CD4-positive, alpha-beta memory T cell (primary cell): ENCODE measurements around the gene CMPK1. TPM values are rescaled to one million over a fixed set of nuclear protein-coding genes. Genes with fewer than 3 reads are reported as not detected.

Experiments used
- CTCF ChIA-PET: fragments of 350-600 bp; sonication (Branson Sonifier 250); formaldehyde crosslinking; loops from one replicate; lab custom pipeline; 2021; ENCODE audit warnings: inconsistent platforms; ENCODE audit not compliant: partially characterized antibody; lab: Charles Lee
- POLR2A ChIA-PET: fragments of 350-600 bp; sonication (Branson Sonifier 250); formaldehyde crosslinking; loops from one replicate; lab custom pipeline; 2021; ENCODE audit not compliant: partially characterized antibody; lab: Charles Lee
- DNase-seq, 5 donors: peaks; one replicate each; pipeline versions ENCODE4 v3.0.0 to v3.0.0-alpha.2; 2020 to 2022; ENCODE audit warnings: mixed read lengths in 1 of 5
- H3K27ac ChIP-seq: one replicate; pipeline ENCODE4 v1.7.0; 2013; ENCODE audit warnings: low read depth, low read length
- H3K27me3 ChIP-seq: 2 replicates; pipeline ENCODE4 v1.7.0; 2013; ENCODE audit warnings: mild to moderate bottlenecking, low read length, moderate library complexity; ENCODE audit not compliant: insufficient read depth
- H3K36me3 ChIP-seq: 2 replicates; pipeline ENCODE4 v1.7.0; 2013; ENCODE audit warnings: mild to moderate bottlenecking, low read length, moderate library complexity; ENCODE audit not compliant: insufficient read depth
- H3K4me1 ChIP-seq: 2 replicates; pipeline ENCODE4 v1.7.0; 2013; ENCODE audit warnings: mild to moderate bottlenecking, low read length, moderate library complexity; ENCODE audit not compliant: insufficient read depth
- H3K4me3 ChIP-seq, 2 donors: one replicate each; pipeline ENCODE4 v1.7.0; 2013; ENCODE audit warnings: low read length in 2 of 2, mild to moderate bottlenecking in 1 of 2
- H3K9me3 ChIP-seq, 2 donors: one replicate each; pipeline ENCODE4 v1.7.0; 2013; ENCODE audit warnings: low read length in 2 of 2, control low read depth in 1 of 2; ENCODE audit not compliant: control insufficient read depth in 1 of 2
- H3K27ac Mint-ChIP-seq, 7 donors: one replicate each; pipeline ENCODE4 v1.8.0; 2020 to 2021; ENCODE audit warnings: mixed read lengths in 7 of 7, mild to moderate bottlenecking in 6 of 7, inconsistent platforms in 3 of 7, moderate library complexity in 3 of 7
- H3K27me3 Mint-ChIP-seq, 2 donors: one replicate each; pipeline ENCODE4 v1.8.0; 2020 to 2021; ENCODE audit warnings: mixed read lengths in 2 of 2
- H3K36me3 Mint-ChIP-seq, 2 donors: one replicate each; pipeline ENCODE4 v1.8.0; 2020 to 2021; ENCODE audit warnings: mixed read lengths in 2 of 2, inconsistent platforms in 1 of 2, mild to moderate bottlenecking in 1 of 2
- H3K4me1 Mint-ChIP-seq, 4 donors: one replicate each; pipeline ENCODE4 v1.8.0; 2020 to 2021; ENCODE audit warnings: mixed read lengths in 4 of 4, mild to moderate bottlenecking in 1 of 4
- H3K4me3 Mint-ChIP-seq, 8 donors: one replicate each; pipeline ENCODE4 v1.8.0; 2020 to 2021; ENCODE audit warnings: mixed read lengths in 8 of 8, mild to moderate bottlenecking in 7 of 8, moderate library complexity in 6 of 8, inconsistent platforms in 3 of 8
- H3K9me3 Mint-ChIP-seq, 8 donors: one replicate each; pipeline ENCODE4 v1.8.0; 2020 to 2021; ENCODE audit warnings: mixed read lengths in 8 of 8, mild to moderate bottlenecking in 5 of 8, inconsistent platforms in 3 of 8, moderate library complexity in 1 of 8
- intact Hi-C: fragments of 100-400 bp; cut with micrococcal nuclease; formaldehyde crosslinking; loops from one replicate; pipeline ENCODE4 v1.15.1; 2023
- polyA plus RNA-seq, 2 donors: library from polyadenylated mRNA; unstranded; fragments of 300-500 nt; fragmentation: Illumina TruSeq; gene quantifications; one replicate each; pipeline ENCODE4 v1.2.3, GENCODE V29; 2021
- total RNA-seq, 2 experiments: library from RNA; stranded (reverse); gene quantifications; one replicate each; pipeline ENCODE4 v1.2.3, GENCODE V29; 2021

Gene CMPK1
- total and polyA plus RNA-seq, 4 experiments from 2014 or later, result 152 to 216 (median 166) TPM

DNA sequence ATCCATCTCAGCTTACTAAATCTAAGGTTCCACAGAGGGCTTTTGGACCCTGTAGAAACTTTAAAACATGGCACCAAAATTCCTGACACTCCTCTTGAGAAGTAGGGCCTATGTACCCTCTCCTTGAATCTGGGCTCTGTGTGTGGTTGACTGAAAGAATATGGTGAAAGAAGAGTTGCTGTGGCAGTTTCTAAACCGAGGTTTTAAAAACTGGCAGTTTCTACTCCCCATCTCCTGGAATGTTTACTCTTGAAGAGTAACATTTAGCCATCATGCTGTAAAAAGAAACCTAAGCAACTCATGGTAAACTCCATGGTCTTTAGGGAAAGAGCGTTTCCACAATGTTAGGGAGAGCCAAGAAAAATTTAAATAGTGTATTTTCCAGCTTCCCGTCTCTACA is 4.6 kb upstream of the CMPK1 start:
- H3K4me3 Mint-ChIP-seq, result no peak overlapping the region
- peaks cover 0 to 3% (median 0%) of the 10 kb centered on the region in 4 donors for H3K4me1 Mint-ChIP-seq
- ChIA-PET CTCF (interaction anchor here (1.2 to 1.9 kb wide), 2 partner anchors 11 to 15 kb away, joined by 3 to 5 read pairs; partner anchors contain the start of gene STIL), POLR2A (no interaction called here)
- Histone ChIP-seq H3K9me3 (no peaks in the 10 kb centered on the region), H3K27ac (no peak overlapping the region), H3K36me3 (no peaks in the 10 kb centered on the region), H3K27me3 (no peaks in the 10 kb centered on the region), H3K4me3 (no peak overlapping the region), H3K4me1 (peaks cover 13% of the 10 kb centered on the region)
- no peaks in the 10 kb centered on the region for H3K9me3 Mint-ChIP-seq
- no peaks in the 10 kb centered on the region for H3K27me3 Mint-ChIP-seq
- no peak overlapping the region for H3K27ac Mint-ChIP-seq
- intact Hi-C loops, result no loop called here
- DNase-seq, result no peak
- H3K36me3 Mint-ChIP-seq, result no peaks in the 10 kb centered on the region

DNA sequence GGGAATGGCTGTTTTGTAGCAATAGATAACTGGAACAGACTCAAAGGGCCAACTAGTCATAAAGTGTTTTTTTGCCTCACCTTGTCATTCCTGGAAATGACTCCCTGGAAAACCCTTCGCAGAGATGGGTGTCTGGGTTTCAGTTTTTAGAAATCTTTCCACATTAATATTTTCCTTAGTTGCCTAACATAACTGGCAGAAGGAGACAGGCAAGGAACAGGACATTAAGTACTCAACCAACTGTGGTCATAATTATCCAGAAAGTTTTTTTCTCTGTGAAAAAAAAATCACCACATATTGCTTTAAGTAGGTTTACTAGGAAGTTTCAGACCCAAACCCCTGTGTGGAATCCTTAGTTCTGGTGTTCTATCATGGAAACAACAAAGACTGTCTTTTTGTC is 3.4 kb upstream of the CMPK1 start:
- no peak for DNase-seq
- ChIA-PET POLR2A (interaction anchor here (1.0 kb wide), 1 partner anchor 16 kb away, joined by 4 read pairs; the partner anchor contains the start of gene STIL), CTCF (no interaction called here)
- Histone ChIP-seq H3K36me3 (no peaks in the 10 kb centered on the region), H3K4me3 (no peak overlapping the region), H3K9me3 (no peaks in the 10 kb centered on the region), H3K27ac (no peak overlapping the region), H3K4me1 (peaks cover 20% of the 10 kb centered on the region), H3K27me3 (no peaks in the 10 kb centered on the region)
- Mint-ChIP-seq H3K4me1 (peaks cover 5 to 11% (median 8%) of the 10 kb centered on the region in 4 donors), H3K4me3 (no peak overlapping the region), H3K27me3 (no peaks in the 10 kb centered on the region), H3K9me3 (no peaks in the 10 kb centered on the region), H3K36me3 (peaks cover 0 to 6% of the 10 kb centered on the region in 2 donors), H3K27ac (no peak overlapping the region)
- intact Hi-C loops, result loop anchor here (10.0 kb wide), 1 partner anchor 615 kb away; the partner anchor contains the start of gene EFCAB14

- peaks cover 0 to 6% of the 10 kb centered on the region in 2 donors for H3K36me3 Mint-ChIP-seq
- CTCF ChIA-PET, result interaction anchor here (1.5 to 2.5 kb wide), 5 partner anchors 9 to 138 kb away, joined by 3 to 13 read pairs (median 5); partner anchors contain the start of gene STIL
- peaks cover 7 to 18% (median 13%) of the 10 kb centered on the region in 4 donors for H3K4me1 Mint-ChIP-seq
- intact Hi-C loops, result loop anchor here (10.0 kb wide), 1 partner anchor 617 kb away; the partner anchor contains the start of gene EFCAB14
- no peak for DNase-seq
- no peaks in the 10 kb centered on the region for H3K27me3 ChIP-seq
- POLR2A ChIA-PET, result interaction anchor here (3.7 kb wide), 1 partner anchor 17 kb away, joined by 65 read pairs; the partner anchor contains the start of gene STIL
- no peaks in the 10 kb centered on the region for H3K9me3 ChIP-seq
- H3K9me3 Mint-ChIP-seq, result no peaks in the 10 kb centered on the region
- H3K4me3 Mint-ChIP-seq, result peak overlapping the region in 4 of 8 donors; percentile 25 to 63 (median 52)
- peak overlapping the region in 4 of 7 donors; percentile 66 to 87 (median 77) for H3K27ac Mint-ChIP-seq
- H3K27me3 Mint-ChIP-seq, result no peaks in the 10 kb centered on the region
- no peak overlapping the region for H3K27ac ChIP-seq
- H3K4me3 ChIP-seq, result no peak overlapping the region
- no peaks in the 10 kb centered on the region for H3K36me3 ChIP-seq
- peaks cover 35% of the 10 kb centered on the region for H3K4me1 ChIP-seq
Measured at GRCh38 chr1:47331875-47332274, 1.7 kb upstream of the CMPK1 start.

GRCh38 chr1:47332779-47333577 is 612 bp upstream of the CMPK1 start:
- peak overlapping the region; percentile 73 to 99 for H3K4me3 ChIP-seq
- no peaks in the 10 kb centered on the region for H3K27me3 ChIP-seq
- Mint-ChIP-seq H3K27ac (no peak overlapping the region), H3K9me3 (no peaks in the 10 kb centered on the region), H3K27me3 (no peaks in the 10 kb centered on the region), H3K36me3 (peaks cover 0 to 6% of the 10 kb centered on the region in 2 donors), H3K4me1 (peaks cover 7 to 19% (median 13%) of the 10 kb centered on the region in 4 donors), H3K4me3 (no peak overlapping the region)
- no peaks in the 10 kb centered on the region for H3K36me3 ChIP-seq
- ChIA-PET POLR2A (interaction anchor here (0.7 to 3.7 kb wide), 9 partner anchors 9 to 105 kb away, joined by 3 to 65 read pairs (median 4); partner anchors contain the start of genes FOXD2 and STIL), CTCF (interaction anchor here (0.7 to 2.5 kb wide), 10 partner anchors 10 to 139 kb away, joined by 3 to 13 read pairs (median 6); partner anchors contain the start of genes FOXD2 and STIL)
- no peak for DNase-seq
- peak overlapping the region; percentile 88 for H3K27ac ChIP-seq
- intact Hi-C loops, result loop anchor here (10.0 kb wide), 1 partner anchor 618 kb away; the partner anchor contains the start of gene EFCAB14
- no peaks in the 10 kb centered on the region for H3K9me3 ChIP-seq
- peaks cover 38% of the 10 kb centered on the region for H3K4me1 ChIP-seq

- peak overlapping the region; percentile 91 to 94 (median 93) for H3K4me3 Mint-ChIP-seq
- H3K27ac Mint-ChIP-seq, result peak overlapping the region in 6 of 7 donors; percentile 90 to 96 (median 92)
- peak overlapping the region; percentile 88 for H3K27ac ChIP-seq
- no peaks in the 10 kb centered on the region for H3K36me3 ChIP-seq
- CTCF ChIA-PET, result interaction anchor here (0.7 to 2.5 kb wide), 9 partner anchors 11 to 115 kb away, joined by 3 to 13 read pairs (median 6); partner anchors contain the start of genes FOXD2 and STIL
- no peaks in the 10 kb centered on the region for H3K9me3 ChIP-seq
- peaks cover 0 to 6% of the 10 kb centered on the region in 2 donors for H3K36me3 Mint-ChIP-seq
- peak; percentile 74 to 85 (median 79) for DNase-seq
- no peaks in the 10 kb centered on the region for H3K27me3 ChIP-seq
- POLR2A ChIA-PET, result interaction anchor here (0.6 to 3.7 kb wide), 10 partner anchors 8 to 104 kb away, joined by 3 to 65 read pairs (median 4); partner anchors contain the start of genes FOXD2 and STIL
- intact Hi-C loops, result loop anchor here (1.0 to 10.0 kb wide), 4 partner anchors 20 to 619 kb away; partner anchors contain the start of genes EFCAB14 and STIL
- H3K27me3 Mint-ChIP-seq, result no peaks in the 10 kb centered on the region
- H3K4me3 ChIP-seq, result peak overlapping the region; percentile 86 to 99
- H3K9me3 Mint-ChIP-seq, result no peaks in the 10 kb centered on the region
- H3K4me1 Mint-ChIP-seq, result peaks cover 10 to 28% (median 15%) of the 10 kb centered on the region in 4 donors
- peaks cover 40% of the 10 kb centered on the region for H3K4me1 ChIP-seq
Measured at GRCh38 chr1:47333922-47334764, 553 bp downstream of the CMPK1 start.

GRCh38 chr1:47334765-47335435 is 1.3 kb downstream of the CMPK1 start:
- H3K4me3 Mint-ChIP-seq, result peak overlapping the region; percentile 91 to 94 (median 93)
- H3K27ac ChIP-seq, result peak overlapping the region; percentile 88
- H3K9me3 Mint-ChIP-seq, result no peaks in the 10 kb centered on the region
- no peak for DNase-seq
- ChIA-PET POLR2A (interaction anchor here (0.6 to 3.7 kb wide), 4 partner anchors 17 to 103 kb away, joined by 3 to 65 read pairs (median 10); partner anchors contain the start of genes FOXD2 and STIL), CTCF (interaction anchor here (1.5 to 2.0 kb wide), 2 partner anchors 28 to 103 kb away, joined by 3 to 12 read pairs; partner anchors contain the start of gene FOXD2)
- H3K27ac Mint-ChIP-seq, result peak overlapping the region in 6 of 7 donors; percentile 90 to 96 (median 92)
- intact Hi-C loops, result loop anchor here (1.0 to 10.0 kb wide), 4 partner anchors 21 to 620 kb away; partner anchors contain the start of genes EFCAB14 and STIL
- peaks cover 0 to 6% of the 10 kb centered on the region in 2 donors for H3K36me3 Mint-ChIP-seq
- H3K36me3 ChIP-seq, result no peaks in the 10 kb centered on the region
- no peaks in the 10 kb centered on the region for H3K9me3 ChIP-seq
- peaks cover 40% of the 10 kb centered on the region for H3K4me1 ChIP-seq
- H3K27me3 Mint-ChIP-seq, result no peaks in the 10 kb centered on the region
- peaks cover 13 to 32% (median 16%) of the 10 kb centered on the region in 4 donors for H3K4me1 Mint-ChIP-seq
- H3K4me3 ChIP-seq, result peak overlapping the region; percentile 86 to 99
- H3K27me3 ChIP-seq, result no peaks in the 10 kb centered on the region
